Glutamatergic neuron (in vitro differentiated cells): ENCODE measurements around the gene KCNN3. TPM values are rescaled to one million over a fixed set of nuclear protein-coding genes. Genes with fewer than 3 reads are reported as not detected.
A peak's percentile ranks its signal among the peaks of the same experiment; 100 is the strongest.

Source experiments
- DNase-seq: peaks from one replicate; pipeline ENCODE4 v3.0.0; 2022
- H3K27ac Mint-ChIP-seq: one replicate; pipeline ENCODE4 v1.8.0; 2020; ENCODE audit warnings: mild to moderate bottlenecking, mixed read lengths, inconsistent platforms; ENCODE audit not compliant: unreplicated experiment
- H3K27me3 Mint-ChIP-seq: one replicate; pipeline ENCODE4 v1.8.0; 2020; ENCODE audit warnings: mild to moderate bottlenecking, moderate library complexity, mixed read lengths, inconsistent platforms; ENCODE audit not compliant: unreplicated experiment
- H3K36me3 Mint-ChIP-seq: one replicate; pipeline ENCODE4 v1.8.0; 2020; ENCODE audit warnings: mild to moderate bottlenecking, mixed read lengths, inconsistent platforms; ENCODE audit not compliant: unreplicated experiment
- H3K4me1 Mint-ChIP-seq: one replicate; pipeline ENCODE4 v1.8.0; 2020; ENCODE audit warnings: mild to moderate bottlenecking, low read depth, mixed read lengths, inconsistent platforms; ENCODE audit not compliant: unreplicated experiment
- H3K4me3 Mint-ChIP-seq: one replicate; pipeline ENCODE4 v1.8.0; 2020; ENCODE audit warnings: mild to moderate bottlenecking, mixed read lengths, inconsistent platforms; ENCODE audit not compliant: unreplicated experiment
- H3K9me3 Mint-ChIP-seq: one replicate; pipeline ENCODE4 v1.8.0; 2020; ENCODE audit warnings: mild to moderate bottlenecking, moderate library complexity, mixed read lengths, inconsistent platforms; ENCODE audit not compliant: unreplicated experiment
- total RNA-seq: library from RNA; stranded (reverse); fragmentation: NEBNext Ultra II Directional; extraction: Animal tissue kit (Norgen Biotek cat#: 25700); gene quantifications from one replicate; pipeline ENCODE4 v1.2.1, GENCODE V29; 2021; ENCODE audit not compliant: unreplicated experiment
- TF ChIP-seq, protein P1 (sequence below): fragments of 200-600 bp; sonication (generic); IDR thresholded peaks from one replicate; pipeline ENCODE4 v1.5.0; 2021; ENCODE audit not compliant: partially characterized antibody, unreplicated experiment

KCNN3 gene
- total RNA-seq, 1 donor from 2014 or later, result 3.8 TPM

DNA sequence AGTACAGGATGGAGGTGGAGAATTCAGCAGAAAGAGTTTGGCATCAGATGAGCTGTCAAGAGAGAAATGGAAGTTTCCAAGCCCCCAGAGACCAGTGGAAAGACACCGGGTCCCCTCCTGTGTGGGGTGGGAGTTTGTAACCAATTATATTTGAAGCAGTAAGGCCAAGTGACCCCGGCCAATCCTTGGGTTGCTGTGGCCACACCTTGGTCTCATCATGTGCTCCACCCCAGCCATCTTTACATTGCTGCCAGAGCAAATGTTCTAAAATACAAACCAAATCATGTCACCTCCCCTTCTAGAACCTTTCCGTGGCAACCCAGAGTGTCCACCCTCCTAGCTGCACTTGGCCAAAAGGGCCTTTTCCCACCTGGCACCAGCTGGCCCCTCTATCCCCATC, 86.1 kb downstream of the KCNN3 start:
- DNase-seq, result no peak
- TF ChIP-seq, protein P1, sequence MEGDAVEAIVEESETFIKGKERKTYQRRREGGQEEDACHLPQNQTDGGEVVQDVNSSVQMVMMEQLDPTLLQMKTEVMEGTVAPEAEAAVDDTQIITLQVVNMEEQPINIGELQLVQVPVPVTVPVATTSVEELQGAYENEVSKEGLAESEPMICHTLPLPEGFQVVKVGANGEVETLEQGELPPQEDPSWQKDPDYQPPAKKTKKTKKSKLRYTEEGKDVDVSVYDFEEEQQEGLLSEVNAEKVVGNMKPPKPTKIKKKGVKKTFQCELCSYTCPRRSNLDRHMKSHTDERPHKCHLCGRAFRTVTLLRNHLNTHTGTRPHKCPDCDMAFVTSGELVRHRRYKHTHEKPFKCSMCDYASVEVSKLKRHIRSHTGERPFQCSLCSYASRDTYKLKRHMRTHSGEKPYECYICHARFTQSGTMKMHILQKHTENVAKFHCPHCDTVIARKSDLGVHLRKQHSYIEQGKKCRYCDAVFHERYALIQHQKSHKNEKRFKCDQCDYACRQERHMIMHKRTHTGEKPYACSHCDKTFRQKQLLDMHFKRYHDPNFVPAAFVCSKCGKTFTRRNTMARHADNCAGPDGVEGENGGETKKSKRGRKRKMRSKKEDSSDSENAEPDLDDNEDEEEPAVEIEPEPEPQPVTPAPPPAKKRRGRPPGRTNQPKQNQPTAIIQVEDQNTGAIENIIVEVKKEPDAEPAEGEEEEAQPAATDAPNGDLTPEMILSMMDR, result no peak
- no peak overlapping the region for H3K27ac Mint-ChIP-seq
- H3K36me3 Mint-ChIP-seq, result peaks cover 6% of the 10 kb centered on the region
- no peak overlapping the region for H3K4me3 Mint-ChIP-seq
- H3K4me1 Mint-ChIP-seq, result peaks cover 15% of the 10 kb centered on the region
- H3K9me3 Mint-ChIP-seq, result peaks cover 9% of the 10 kb centered on the region
- peaks cover 1% of the 10 kb centered on the region for H3K27me3 Mint-ChIP-seq

DNA sequence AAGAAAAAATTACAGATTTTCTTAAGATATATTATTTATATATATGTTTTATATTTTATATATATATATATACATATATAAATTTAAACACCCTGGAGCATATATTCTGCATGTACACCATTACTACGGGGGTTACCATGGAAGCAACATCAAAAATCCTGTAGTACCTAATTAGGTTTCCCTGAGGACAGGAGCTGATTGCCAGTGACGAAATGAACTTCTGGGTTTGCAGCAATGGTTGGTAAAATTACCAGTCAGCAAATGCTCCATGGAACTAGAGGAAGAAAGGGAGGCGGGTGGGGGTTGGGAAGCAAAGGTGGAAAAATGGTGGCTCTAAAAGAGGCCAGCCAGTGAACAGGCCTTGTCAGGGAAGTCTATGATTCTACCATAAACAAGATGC, 89.5 kb downstream of the KCNN3 start:
- no peak for DNase-seq
- Mint-ChIP-seq H3K9me3 (peaks cover 12% of the 10 kb centered on the region), H3K27ac (no peak overlapping the region), H3K4me1 (peaks cover 12% of the 10 kb centered on the region), H3K4me3 (no peak overlapping the region), H3K27me3 (peaks cover 1% of the 10 kb centered on the region), H3K36me3 (peaks cover 10% of the 10 kb centered on the region)
- TF ChIP-seq, protein P1, result no peak

DNA sequence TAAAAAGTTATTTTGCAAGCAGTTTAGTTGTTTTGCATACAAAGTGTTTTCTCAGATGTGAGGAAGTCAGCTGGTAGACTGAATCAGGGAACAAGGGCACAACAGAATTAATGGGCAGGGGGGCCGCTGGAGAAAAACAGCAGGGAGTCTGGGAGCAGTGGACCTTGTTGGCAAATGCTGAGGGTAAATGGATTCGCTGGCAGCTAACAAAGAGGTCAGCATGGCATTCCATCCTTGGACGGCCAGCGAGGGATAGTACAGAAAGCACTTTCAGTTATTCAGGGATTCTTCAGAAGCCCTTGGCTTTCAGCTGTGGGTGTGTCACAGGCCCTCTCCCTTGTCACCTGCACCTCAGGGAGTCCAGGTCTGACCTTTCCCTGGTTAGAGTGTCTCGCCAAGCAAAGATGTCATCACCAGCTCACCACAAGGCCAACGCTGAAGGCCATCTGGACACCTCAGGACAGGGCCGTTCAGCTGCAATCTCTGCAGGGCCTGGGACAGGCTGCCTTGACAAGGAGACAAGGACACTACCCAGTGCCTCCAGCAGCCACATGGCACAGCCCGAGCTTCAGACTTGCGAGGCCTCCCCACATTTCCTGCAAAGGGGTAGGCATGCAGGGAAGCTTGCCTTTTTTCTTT, 90.4 kb downstream of the KCNN3 start:
- Mint-ChIP-seq H3K27me3 (peaks cover 1% of the 10 kb centered on the region), H3K9me3 (peaks cover 12% of the 10 kb centered on the region), H3K27ac (no peak overlapping the region), H3K4me3 (no peak overlapping the region), H3K36me3 (peaks cover 10% of the 10 kb centered on the region), H3K4me1 (peaks cover 12% of the 10 kb centered on the region)
- DNase-seq, result peak; percentile 36
- TF ChIP-seq, protein P1, result no peak

DNA sequence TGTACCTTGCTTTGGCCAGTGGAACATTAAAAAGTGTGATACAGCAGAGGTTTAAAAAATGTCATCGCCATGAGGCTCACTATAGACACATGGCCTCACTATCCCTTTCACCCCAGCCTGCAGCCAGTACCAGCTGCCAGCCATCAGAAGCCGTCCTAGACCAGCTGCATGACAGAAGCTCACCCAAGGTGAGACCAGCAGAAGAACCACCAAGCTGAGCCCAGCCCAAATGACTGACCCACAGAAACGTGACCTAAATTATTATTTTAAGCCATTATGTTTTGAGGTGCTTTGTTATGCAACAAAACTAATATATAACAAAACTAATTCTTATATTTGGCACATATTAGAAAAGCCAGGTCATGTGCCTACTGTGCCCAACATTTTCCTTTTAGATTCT, 91.1 kb downstream of the KCNN3 start:
- TF ChIP-seq, protein P1, result no peak
- no peak overlapping the region for H3K27ac Mint-ChIP-seq

DNA sequence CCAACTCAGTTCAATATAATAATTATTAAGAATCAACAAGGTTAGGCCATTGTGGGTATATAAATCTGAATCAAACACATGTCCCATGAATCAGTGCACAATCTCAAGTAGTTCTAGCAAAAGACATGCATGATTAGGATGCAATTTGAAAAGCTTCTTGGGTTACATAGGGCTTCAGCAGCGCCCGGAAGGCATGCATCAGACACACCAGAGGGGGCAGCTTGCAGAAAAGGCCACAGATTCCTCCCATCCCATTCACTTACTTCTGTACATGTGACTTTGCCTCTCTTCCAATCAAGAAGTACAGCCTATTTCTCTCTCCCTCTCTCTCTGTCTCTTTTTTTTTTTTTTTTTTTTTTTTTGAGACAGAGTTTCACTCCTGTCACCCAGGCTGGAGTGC, 91.8 kb downstream of the KCNN3 start:
- DNase-seq, result no peak
- Mint-ChIP-seq H3K4me3 (no peak overlapping the region), H3K36me3 (peaks cover 10% of the 10 kb centered on the region), H3K4me1 (peaks cover 11% of the 10 kb centered on the region), H3K27me3 (no peaks in the 10 kb centered on the region), H3K9me3 (peaks cover 9% of the 10 kb centered on the region), H3K27ac (no peak overlapping the region)
- TF ChIP-seq, protein P1, result no peak

More for the DNA sequence above, 91.1 kb downstream of the KCNN3 start:
- peaks cover 1% of the 10 kb centered on the region for H3K27me3 Mint-ChIP-seq
- peaks cover 11% of the 10 kb centered on the region for H3K4me1 Mint-ChIP-seq
- no peak for DNase-seq
- H3K9me3 Mint-ChIP-seq, result peaks cover 9% of the 10 kb centered on the region
- H3K36me3 Mint-ChIP-seq, result peaks cover 10% of the 10 kb centered on the region
- H3K4me3 Mint-ChIP-seq, result no peak overlapping the region
